GM18526 (cell line): ENCODE data around the gene ZMYM3.
A peak's percentile ranks its signal among the peaks of the same experiment; 100 is the strongest.

ENCODE experiments used
- POLR2A ChIP-seq: IDR thresholded peaks from 3 replicates; pipeline ENCODE4 v1.6.1; 2011; ENCODE audit not compliant: insufficient read length; ENCODE audit errors: extremely low read depth

Gene ZMYM3

DNA sequence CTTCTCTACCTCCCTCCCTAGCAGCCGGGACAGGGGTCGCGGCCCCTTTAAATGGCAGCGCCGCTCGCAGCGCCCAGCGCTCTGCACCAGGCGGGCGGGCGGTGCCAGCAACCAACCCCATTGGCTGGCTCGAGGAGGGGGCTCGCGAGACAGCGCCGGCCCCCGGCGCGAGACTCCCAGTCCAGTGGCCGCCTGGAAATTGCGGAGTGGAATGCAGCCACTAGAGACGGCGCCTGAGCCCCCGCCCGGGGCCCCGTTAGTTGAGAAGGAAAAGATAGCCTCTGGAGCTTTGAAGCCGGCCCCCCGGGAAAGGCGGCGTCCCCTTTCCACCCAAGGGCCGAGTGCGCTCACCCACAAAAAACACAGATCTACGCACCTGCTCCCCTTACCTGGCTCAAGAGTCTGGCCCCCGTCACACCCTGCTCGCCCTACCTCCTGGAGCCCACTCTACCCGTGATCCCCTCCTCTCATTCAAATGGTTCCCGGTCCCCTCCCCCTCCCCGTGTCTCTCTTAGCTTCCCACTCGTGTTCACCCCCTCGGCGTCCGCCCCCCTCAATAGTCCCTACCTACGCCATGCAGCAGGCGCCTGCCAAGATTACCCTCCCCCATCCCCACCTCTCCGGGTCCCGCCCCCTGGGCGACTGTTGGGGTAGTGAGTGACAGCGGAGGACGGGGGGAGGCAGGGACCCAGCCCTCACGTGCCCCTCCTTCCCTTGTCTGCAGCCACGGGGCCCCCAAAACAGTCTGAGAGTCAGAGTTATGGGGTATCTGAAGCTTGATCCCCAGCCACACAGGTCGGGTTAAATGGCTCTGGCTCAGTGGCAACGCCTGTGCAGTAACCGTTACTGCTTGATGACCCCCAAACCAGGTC, at the start of gene ZMYM3:
ZMYM3 (minus strand) TSS at position 49 of the 872 bp plus-strand sequence. CDS start 885 bp downstream, outside the sequence.
- peak; percentile 43 for TF ChIP-seq POLR2A

DNA sequence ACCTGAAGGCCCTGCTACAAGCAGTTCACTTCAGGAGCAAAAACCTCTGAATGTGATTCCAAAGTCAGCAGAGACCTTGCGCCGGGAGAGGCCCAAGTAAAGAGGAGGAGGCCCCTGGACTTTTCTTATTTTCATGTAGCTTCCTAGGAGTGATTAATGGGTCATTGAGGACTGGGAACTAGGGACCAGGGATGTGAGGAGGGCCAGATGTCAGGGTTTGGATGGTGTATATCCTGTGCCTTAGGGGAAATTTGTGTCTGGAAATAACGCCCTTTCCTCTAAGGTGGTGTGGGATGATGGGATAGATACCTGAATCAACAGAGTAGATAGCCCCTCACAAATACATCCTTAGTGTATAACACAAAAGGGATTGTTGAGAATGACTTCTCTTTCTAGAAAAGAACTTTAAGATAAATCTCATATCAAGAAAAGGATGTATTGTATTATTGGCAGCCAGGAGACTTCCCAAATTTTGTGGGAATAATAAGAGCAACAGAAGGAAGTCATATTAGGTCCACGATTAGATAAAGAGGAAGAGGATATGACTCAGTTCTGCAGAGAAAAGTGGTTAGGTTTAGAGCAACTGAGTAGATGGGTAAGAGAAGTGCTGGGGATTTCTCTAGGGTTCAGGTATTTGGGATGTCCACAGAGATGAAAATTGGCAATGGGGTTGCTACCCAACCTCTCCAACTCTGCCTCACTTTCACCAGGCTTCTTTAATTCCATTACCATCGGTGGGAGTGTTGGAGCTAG, 48.7 kb upstream of the ZMYM3 start:
- no peak for TF ChIP-seq POLR2A

DNA sequence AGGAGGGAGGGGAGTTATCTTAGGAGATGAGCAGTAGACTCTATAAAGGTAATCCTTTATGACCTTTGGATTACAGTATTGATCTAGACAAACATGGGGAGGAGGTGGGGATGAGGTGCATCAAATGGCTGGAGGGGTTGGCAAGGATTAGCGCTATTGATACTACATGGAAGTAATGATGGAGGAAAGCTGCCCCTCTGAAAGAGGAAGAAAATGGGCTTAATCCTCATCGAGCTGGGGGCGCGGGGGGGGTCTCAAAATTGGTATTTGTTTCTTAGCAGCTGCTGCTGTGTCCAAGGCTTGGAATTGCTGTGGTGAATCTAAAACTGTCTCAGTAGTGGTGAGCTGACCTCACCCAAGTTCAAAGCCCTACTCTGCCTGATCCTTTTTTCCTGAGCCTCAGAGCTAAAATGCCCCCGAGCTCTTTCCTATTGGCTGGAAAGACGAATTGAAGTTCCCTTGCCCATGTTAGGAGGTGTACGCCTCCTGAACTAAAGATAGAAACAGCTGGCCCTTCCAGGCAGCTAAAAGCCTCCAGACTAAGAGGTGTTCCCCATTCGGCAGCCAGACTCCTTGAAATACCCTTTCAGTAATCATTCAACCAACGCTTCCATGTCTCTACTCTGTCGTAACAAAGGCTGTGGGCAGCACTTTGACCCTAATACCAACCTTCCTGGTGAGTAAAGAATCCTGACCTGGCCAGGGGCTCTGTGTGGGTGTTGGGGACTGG, 47.4 kb upstream of the ZMYM3 start, which contains the start of gene ITGB1BP2:
ITGB1BP2 (plus strand) TSS at position 556 of the 730 bp plus-strand sequence; CDS start at position 613, 57 bp downstream.
- no peak for TF ChIP-seq POLR2A

DNA sequence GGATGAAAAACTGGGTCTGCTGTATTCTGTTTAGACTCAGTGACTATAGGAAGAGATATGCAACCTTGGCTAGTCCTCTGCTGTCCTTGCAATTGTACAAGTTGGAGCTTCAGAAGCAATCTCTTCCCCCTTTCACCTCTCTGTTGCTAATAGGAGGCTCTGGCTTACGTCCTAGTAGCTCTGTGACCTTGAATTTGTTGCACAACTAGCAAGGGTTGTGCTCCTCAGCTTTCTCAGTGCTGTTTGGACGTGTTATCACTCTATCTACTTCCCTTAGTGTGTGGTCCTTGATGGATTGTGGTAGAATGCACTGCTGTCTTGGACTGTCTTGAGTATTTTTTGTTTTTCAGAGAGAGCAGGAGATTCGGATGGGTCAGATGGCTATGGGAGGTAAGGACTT, 44.2 kb upstream of the ZMYM3 start:
- TF ChIP-seq POLR2A: no peak

DNA sequence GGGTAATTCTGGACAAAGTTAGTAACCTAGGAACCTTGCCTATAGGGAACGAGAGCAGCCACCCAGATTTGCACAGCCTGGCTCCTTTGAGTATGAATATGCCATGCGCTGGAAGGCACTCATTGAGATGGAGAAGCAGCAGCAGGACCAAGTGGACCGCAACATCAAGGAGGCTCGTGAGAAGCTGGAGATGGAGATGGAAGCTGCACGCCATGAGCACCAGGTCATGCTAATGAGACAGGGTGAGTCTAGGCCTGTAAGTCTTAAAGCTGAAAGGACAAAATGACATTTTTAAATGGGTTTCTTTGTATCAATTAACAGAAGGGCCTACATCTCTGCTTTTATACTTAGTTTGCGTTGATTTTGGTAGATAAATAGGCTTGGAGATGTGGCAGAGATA, 42.9 kb upstream of the ZMYM3 start:
- no peak for TF ChIP-seq POLR2A

DNA sequence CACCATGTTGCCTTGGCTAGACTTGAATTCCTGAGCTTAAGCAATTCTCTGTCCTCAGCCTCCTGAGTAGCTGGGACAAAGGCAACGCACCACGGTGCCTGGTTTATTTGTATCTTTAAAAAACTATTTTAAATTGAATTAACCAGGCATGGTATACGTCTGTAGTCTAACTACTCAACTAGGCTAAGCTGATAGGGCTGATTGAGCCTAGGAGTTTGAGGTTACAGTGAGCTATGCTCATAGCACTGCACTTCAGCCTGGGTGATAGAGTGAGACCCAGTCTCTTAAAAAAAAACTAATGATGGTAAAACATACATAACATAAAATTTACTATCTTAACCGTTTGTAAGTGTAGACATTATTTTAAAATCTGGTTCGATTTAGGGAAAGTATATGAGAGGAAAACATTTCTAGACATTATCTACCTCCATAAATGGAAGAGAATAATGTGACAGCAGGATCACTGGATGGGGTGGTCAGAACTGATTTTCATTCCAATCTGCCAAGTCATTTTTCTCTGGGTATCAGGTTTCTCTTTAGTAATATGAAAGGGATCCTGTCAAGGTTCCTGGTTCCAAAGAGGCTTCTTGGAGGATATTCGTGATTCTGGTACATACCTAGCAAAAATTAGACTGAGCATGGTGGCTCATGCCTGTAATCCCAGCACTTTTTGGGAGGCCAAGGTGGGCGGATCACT, 38.9 kb upstream of the ZMYM3 start:
- no peak for TF ChIP-seq POLR2A

DNA sequence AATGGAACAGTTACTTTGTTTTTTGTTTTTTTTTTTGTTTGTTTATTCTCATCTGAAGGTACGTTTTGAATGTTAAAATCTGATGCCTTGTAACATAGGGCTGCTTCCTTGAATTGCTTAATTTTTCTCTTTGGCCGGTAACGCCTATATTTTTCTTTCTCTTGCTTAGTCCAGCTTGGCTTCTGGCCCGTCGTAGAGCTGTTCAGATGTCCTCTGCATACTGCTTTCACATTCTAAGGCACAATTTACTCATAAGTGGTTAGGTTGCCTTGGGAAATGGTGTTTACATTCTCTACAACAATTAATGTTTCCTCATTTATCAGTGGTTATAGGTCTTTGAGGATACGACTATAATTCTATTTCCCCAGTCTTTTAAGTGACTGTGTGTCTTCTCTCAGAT, 37.4 kb upstream of the ZMYM3 start:
- no peak for TF ChIP-seq POLR2A

DNA sequence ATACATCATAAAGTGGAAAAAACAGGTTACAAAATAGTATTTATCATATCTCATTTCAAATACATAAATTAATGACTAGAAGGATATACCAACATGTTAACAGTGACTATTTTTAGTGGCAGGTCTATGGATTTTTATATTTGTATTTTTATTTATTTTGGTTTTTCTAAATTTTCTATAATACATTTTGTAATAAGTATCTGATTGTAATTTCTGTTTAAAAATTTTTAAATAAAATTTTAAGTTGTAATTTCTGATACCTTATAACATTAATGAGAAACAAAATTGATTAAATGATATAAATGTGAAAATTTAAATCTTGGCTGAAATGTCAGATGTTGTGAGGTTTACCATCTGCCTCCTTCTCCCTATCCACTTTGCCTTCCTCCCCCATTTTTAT, 32.0 kb upstream of the ZMYM3 start:
- TF ChIP-seq POLR2A: no peak

DNA sequence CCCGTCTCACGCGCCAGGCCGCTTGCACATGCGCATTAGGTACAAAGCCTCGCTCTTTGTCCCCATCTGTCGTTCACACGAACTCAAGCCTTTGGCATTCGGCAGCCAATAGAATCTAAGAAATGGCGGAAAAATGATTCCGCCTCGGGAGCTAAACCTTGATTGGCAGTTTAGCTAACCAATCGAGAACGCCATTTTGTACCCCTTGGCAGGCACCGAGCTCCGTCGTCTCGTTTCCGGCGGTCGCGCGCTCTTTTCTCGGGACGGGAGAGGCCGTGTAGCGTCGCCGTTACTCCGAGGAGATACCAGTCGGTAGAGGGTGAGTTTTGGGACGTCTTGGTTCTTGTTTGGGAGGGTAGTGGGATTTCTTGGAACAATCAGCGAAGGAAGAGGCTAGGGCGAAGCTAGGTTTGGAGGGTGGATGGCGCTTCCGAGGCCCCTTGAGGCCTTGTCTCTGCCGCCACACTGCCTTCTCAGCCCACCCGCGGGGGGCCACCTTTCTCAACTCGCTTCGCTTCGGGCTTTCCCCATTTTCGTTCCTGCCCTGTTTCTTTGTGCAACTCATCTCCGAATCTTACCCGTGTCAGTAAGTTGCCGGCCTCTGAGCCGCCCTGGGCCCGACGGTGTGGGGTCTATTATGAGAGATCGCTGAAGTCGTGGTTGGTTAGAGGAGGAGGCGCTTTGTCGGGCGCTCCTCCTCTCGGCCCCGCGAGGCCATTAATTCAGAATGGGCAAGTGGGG, 29.6 kb upstream of the ZMYM3 start, which contains the start of gene NONO:
NONO (plus strand) TSS at position 233 of the 741 bp plus-strand sequence. CDS start 7,003 bp downstream, outside the sequence.
- peak; percentile 72 for TF ChIP-seq POLR2A

DNA sequence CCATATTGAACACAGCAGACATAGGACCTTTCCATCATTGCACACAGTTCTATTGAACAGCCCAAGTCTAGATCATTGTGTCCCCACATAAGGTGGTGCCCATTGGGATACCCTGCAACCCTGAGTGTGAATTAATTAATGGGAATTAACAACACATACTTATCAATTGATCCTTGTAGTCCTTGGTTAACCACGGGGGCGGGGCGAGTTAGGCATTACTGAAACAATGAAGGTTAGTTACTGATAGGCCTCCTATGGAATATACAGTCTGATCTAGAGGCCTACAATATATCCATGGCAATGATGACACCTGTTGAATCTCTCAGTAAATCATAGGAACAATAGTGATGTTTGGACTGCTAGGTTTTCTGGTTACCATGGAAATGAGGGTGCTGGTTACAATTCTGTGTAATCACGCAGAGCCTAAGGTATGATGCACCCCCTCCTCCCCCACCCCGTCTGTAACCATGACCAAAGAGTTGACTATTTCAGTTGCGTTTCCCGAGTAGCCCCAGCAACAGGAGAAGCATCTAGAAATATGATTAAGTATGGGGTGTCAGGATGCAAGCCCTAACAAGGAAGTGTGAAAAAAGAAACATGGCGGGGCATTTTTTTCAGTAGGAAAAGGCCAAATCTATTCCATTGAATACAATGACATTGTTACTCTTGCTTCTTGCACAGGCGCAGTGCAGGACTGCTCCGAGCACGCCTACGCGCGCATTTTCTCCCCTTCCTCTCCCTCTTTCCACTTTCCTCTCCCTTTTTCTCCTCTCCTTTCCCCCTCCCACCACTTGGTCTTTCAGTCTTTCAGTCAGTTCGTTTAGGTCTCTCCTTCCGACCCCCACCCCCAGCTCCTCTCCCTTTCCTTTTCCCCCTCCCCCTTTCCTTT, 28.8 kb upstream of the ZMYM3 start:
- TF ChIP-seq POLR2A: no peak

DNA sequence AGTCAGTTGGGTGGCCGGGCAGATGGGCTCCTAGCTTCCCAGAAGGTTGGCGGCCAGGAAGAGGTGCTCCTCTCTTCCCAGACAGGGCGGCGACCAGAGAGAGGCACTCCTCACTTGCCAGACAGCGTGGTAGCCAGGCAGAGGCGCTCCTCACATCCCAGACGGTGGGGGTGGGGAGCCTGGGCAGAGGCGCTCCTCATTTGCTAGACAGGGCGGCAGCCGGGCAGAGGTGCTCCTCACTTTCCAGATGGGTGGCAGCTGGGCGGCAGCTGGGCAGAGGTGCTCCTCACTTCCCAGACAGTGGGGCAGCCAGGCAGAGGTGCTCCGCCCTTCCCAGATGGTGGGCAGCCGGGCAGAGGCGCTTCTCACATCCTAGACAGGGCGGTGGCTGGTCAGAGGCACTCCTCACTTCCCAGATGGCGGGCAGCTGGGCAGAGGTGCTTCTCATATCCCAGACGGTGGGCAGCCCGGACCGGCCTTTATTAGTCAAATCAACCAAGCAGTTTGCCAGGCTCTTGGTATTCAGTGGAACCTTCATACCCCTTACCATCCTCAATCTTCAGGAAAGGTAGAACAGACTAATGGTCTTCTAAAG, 16.0 kb upstream of the ZMYM3 start:
- no peak for TF ChIP-seq POLR2A

DNA sequence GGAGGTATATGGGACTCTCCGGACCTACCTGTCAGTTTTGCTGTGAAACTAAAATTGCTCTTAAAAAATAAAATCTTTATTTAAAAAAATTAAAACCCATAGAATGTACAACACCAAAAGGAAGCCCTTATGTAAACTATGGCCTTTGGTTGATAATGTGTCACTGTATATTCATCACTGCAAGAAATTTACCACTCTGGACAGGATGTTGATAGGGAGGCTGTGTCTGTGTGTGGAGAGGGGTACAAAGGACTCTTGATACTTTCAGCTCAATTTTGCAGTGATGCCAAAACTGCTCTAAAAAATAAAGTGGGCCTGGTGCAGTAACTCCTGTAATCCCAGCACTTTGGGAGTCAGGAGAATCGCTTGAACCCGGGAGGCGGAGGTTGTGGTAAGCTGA, 2.9 kb upstream of the ZMYM3 start:
- TF ChIP-seq POLR2A: no peak

DNA sequence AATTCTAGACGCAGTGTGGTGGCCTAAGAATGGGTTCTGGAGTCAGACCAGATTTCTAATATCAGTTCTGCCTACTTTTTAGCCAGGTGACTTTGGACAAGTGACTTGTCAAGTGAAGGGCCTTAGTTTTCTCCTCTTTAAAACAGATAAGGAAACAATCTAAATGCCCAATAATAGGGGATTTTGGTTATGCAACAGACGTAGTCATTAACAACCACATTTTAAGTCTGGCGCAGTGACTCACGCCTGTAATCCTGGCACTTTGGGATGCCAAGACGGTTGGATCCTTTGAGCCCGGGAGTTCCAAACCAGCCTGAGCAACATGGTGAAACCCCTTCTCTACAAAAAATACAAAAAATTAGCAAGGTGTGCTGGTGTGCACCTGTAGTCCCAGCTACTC, 2.1 kb upstream of the ZMYM3 start:
- no peak for TF ChIP-seq POLR2A
